HK-2 (cell line): ENCODE results near the gene ANO1.

Experiments
- DNase-seq: peaks from one replicate; pipeline ENCODE4 v3.0.0-alpha.2; 2018; ENCODE audit not compliant: unreplicated experiment

Gene ANO1

DNA sequence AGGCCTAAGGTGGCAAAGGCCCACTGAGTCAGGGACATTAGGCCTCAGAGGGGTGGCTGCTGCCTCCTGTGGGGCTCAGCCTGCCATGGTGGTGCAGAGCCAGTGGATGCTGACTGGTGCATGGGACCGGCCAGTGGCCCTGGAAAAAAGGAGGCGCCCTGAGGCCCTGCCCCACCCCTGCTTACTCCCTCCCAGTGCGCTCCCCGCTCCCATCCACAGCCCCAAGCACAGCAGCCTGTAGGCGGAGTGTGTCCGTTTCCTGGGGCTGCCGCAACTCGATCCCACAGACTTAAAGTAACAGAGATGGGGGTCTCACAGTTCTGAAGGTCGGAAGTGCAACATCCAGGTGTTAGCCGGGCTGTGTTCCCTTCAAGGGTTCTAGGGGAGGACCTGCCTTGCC, 86.6 kb downstream of the ANO1 start:
- DNase-seq: no peak

DNA sequence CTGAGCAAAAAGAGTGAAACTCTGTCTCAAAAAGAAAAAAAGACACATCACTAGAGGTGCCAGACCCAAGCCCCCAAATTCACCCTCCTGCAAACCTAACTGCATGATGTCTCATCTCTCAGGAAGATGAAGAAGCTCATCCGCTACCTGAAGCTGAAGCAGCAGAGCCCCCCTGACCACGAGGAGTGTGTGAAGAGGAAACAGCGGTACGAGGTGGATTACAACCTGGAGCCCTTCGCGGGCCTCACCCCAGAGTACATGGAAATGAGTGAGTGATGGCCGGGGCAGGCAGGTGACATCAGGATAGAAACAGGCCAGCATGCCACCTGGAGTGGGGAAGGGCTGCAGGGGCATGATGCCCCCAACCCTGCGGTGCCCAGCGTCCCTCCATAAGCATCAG, 89.0 kb downstream of the ANO1 start:
- no peak for DNase-seq

DNA sequence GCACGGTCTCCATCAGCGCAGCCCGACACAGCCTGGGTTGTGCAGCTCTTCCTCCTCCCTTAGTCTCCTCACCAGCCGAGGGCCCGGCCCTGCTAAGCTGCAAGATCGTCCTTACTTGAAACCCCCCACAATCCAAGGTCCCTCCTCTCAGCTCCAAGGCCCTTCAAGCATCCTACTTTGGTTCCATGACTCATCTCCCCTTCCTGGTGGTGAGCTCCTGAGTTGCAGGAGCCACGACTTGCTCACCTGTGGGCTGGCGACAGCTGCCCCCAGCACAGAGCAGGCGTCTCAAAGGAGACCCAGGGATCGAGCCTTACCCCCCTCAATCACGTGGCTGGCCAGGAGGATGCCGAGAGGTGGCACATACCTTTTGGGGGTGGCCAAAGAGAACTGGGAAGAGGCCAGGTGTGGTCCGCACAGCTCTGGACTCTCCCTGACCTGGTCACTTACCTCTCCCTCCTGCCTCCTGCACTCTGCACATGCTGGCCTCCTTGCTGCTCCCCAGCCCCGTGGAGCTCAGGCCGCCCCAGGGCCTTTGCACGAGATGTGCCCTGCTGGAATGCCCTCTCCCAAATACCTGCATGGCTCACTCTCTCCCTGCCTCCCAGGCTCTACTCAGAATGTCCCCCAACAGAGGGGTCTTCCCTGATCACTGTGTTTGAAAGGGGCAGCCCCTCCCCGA, 89.7 kb downstream of the ANO1 start:
- no peak for DNase-seq

DNA sequence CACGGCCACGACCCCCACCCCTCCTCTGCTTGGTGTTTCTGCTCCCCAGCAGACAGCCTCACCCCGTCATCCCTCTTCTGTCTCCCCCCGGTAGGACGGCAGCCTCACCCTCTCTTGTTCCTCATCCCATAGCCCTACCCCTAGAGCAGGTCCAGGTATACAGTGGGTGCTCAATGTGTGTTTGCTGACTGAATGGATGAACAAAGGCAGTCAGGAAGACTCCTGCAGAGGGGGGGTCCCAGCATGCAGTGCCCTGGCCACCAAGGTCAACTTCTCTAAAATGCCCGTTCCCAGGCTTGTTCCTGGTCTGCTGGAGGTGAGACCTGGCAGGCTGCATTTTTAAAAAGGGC, 90.3 kb downstream of the ANO1 start:
- DNase-seq: no peak

DNA sequence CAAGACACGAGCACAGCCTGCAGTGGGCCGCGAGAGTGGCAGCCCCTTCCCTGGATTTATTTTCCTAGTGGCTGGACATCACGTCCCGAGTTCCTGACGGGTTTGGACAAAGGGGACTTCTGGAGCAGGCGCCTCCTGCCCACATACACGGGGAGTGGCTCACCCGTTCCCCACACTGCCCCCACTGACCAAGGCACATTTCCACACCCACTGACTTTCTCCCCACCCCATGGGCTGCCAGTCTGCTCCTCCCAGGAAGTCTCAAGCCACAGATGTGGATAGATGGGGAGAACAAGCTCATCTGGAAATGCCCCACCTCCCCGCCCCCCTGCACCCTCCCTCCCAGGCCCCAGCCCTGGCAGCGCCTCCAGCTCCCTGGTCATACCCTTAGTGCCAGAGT, 91.0 kb downstream of the ANO1 start:
- no peak for DNase-seq

DNA sequence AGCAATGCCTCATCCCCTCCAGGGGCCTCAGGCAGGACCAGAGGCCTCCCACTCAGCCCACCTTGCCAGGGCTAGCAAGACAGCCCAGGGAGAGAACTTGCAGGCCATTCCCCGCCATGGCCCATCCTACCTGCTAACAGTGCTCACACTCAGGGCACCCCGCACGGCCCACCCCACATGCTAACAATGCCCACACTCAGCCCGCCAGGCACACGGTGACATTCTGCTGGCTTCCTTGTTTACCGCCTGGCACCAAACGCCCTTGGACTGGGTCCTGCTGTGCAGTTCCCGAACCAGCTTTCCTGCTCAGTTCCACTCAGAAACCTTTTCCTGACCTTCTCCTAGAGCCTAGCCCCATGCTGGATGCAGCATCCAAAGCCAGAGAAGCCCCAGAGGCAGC, 91.5 kb downstream of the ANO1 start:
- DNase-seq: no peak

DNA sequence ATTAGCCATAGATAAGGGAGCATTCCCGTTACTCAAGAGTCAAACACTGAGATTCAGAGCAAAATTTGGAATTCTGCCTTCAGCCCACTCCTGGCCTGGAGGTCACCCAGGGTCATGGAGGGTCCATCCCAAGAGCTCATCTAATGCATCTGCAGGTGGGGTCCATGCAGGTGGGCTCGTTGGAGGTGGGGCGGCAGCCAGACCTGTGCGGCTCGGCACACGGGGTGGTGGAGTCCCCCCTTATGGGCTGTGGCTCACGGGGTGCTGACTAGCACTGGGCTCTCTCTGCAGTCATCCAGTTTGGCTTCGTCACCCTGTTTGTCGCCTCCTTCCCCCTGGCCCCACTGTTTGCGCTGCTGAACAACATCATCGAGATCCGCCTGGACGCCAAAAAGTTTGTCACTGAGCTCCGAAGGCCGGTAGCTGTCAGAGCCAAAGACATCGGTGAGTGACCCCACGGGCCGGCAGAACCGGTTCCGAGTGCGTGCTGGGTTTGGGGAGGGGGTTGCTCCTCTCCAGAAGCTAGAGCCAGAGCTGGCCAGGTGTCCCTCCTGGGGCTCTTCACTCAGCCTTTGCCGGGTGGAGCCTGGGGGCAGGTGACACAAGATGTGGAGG, 92.6 kb downstream of the ANO1 start:
- no peak for DNase-seq

DNA sequence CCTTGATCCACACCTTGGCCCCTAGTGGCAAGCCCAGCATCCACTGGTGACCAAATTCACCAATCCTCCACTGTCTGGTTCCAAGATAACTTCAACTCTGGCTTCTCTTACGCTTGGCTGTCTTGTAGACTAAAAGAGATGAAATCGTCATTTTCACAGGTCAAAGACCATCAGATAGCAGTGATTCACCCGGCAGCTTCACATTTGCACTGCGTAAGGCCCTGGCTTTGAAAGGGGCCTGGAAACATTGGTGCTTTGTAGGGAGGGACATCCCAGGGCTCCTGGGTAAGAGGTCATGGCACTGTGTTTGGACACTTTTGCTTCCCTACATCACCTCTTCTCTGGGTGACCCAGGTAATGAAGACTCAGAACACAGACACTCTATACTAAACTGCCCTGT, 94.9 kb downstream of the ANO1 start:
- DNase-seq: no peak

DNA sequence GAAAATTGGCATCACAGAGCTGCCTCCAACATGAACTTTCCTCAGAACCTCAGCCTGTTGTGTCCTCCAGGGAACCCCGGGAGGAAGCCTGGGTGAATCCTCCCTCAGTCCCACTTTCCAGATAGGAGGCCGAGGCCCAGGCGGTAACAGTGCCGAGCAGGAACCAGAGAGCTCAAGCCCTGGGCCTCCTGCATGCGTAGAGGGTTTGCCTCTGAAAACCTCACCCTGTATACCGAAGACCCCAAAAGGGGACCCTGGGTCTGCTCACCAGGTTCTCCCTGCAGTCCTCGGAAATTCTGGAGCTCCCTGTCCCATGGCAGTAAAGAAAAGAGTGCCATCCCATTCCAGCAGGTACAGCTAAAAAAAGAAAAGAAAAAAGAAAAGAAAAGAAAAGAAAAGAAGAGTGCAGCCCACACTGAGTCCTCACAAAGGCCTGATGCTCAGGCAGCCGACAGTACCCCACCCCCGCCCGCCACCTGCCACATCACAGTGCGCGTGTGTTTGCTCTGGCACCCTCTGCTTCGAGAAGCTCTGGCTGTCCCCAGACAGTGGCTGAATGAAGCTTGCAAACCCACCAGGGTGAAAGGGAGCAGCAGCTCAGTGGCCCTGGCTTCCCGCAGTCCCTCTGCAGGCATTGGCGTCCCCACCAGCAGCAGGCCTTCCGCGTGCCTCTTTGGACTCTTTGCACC, 96.6 kb downstream of the ANO1 start:
- DNase-seq: no peak

DNA sequence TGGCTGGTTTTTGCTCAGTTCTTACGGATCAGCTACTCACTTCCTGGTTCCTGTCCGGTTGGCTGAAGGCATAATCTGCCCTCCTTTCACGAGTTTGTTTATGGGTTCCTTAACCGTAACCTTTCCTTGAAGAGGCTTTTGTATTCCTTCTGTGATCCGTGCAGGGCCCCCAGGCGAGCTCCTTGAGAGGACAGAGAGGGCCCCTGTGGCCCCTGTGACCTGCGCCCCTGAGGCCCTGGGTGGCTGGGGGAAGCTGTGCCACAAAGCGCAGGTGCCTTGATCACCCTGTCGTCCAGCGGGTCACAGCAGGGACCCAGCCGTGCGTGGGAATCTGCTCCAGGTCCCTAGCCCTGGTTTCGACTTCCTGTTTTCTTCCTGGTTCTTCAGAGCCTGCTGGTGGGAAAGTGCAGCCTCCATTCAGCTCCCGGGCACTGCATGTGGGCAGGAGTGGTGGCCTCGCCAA, 97.2 kb downstream of the ANO1 start:
- no peak for DNase-seq

DNA sequence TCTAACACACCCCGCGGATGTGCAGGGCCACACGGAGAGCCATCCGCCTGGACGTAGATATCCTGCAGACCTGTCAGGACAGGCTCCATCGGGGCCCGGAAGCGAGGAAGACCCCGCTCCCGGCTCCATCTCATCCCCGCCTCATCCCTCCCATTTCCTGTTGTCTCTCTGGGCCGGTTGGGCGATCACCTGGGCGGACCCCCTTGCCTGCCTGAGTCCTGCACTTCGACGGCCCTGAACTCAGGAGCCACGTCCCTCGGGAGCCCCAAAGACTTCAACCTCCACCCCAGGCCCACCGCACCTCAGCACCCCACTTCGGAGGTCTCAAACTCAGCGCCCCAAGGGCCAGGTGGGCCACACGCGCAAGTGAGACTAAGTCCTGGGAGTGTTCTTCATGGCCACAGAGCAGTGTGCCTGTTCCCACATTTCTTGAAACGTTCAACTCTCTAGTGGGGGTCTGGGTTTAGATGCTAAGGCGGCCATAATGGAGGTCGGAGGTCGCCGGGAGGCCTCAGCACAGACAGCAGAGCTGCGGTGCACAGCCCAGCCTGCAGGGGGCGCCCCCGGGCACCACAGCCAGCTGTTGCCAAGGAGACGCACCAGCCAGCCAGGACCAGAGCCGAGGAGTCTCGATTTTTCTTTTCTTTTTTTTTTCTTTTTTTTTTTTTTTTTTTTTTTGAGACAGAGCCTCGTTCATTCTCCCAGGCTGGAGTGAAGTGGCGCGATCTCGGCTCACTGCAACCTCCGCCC, 99.0 kb downstream of the ANO1 start:
- DNase-seq: peak; percentile 37

DNA sequence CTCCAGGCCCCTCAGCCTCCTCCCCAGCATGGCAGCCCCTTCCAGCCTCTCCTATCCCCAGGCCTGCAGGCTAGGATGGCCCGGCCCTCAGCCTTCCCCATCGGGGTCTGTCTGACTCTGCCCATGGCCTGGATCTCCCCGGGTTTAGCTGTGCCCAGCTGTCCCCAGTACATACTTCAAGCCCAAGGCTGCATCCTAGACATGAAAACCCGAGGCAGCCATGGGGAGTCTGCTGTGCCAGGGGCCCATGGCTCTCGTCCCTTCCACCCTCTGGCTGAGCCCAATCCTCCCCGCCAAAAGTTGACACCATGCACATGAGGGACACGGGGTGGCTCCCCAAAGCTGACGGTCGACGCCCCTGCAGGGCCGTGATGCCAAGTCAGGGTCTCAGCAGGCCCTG, 102.8 kb downstream of the ANO1 start:
- no peak for DNase-seq

DNA sequence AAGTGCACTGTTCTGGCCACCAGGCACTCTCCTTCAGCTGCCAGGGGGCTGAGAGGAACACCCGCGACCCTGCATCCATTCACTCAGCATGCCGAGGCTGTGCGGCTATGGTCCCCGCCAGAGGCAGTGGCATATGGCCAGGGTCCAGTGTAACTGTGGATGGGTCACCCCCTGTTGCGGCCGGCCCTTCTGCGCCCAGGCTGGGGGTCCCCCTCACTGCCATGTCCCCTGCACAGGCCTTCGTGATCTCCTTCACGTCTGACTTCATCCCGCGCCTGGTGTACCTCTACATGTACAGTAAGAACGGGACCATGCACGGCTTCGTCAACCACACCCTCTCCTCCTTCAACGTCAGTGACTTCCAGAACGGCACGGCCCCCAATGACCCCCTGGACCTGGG, 104.1 kb downstream of the ANO1 start:
- no peak for DNase-seq

DNA sequence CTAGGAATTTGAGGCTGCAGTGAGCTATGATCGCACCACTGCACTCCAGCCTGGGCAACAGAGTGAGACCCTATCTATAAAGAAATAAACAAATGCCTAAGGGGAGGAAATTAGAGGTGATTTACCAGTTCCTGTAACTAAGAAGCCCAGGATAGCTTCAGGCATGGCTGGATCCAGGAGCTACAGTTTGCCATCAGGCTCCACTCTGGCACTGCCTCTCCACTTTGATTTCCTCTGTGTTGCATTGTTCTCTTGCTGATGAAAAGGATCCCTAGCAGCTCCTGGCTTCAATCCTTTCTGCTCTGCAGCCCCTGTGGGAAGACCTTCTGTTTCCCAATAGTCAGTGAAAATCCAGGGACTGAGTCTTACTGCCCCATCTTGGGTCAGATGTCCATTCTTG, 104.9 kb downstream of the ANO1 start:
- no peak for DNase-seq

DNA sequence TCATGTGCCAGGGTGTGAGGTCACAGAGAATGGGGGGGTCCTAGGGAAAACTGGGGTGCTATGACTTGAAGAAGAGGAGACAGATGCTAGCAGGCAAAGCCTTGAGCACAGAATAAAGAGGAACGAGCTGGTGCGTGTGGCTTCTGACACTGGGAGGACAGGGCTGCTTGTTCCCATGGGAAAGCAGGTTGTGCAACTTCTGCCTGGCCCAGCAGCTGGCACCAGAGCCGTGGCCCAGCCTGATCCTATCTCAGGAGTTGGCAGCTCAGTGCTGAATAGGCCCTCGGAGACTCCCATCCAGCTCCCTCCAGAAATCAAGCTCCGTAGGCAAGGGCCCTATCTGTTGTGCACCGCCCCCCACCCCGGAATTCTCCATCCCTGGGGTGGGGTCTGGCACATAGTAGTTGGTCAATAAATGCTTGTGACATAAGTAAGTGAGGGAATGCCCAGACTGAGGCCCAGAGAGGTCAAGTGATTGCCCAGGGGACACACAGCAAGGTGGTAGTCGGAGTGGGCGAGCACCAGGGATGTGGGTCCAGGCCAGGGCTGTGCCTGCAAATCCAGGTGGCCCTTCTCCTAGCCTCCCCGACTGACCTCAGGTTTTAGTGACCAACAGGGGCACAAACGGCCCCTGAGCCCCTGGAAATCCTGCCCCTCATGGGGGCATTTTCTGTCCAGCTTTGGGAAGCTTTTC, 105.5 kb downstream of the ANO1 start:
- no peak for DNase-seq

DNA sequence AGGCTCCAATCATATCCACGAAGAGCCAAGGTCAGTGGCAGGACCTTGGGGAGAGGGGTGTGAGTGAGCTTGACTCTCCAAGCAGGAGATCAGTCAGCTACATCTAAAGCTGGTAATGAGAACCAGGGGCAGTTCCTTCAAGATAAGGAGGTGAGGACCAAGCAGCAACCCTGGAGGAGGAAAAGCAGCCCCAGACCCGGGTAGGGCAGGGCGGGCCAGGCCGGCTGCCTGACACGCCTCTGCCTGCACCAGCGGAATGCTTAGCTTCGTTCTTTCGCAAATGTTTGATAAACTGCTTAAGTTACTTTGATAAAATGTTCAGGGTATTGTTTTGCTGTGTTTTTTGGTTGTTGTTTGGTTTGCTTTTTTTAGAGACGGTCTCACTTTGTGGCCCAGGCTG, 106.3 kb downstream of the ANO1 start:
- DNase-seq: no peak

DNA sequence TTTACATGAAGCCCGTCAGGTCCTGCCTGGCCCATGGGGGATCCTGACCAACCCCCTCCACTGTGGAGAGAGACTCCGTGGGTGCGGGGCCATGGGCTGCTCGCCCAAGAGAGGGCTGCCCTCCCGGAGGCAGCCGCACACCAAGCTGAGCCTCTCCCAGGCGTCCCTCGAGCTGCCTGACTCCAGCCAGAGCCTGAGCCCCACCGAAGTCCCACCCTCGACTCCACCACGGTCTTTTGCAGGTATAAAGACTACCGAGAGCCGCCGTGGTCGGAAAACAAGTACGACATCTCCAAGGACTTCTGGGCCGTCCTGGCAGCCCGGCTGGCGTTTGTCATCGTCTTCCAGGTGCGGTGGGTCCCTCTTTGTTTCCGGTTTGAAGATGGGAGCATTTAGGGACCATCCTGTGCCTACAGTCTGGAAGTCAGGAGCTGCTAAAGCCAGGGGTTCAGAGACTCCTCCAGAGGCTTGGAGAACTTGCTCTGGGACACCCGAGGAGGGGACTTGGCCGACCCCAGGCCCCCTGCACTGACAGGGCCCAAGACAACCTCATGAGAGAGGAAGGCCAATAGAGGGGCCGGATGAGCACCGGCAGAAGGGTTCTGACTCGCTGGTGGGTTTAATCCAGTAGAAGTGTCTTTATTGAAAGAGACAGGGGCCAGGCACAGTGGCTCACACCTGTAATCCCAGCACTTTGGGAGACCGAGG, 107.4 kb downstream of the ANO1 start:
- no peak for DNase-seq

DNA sequence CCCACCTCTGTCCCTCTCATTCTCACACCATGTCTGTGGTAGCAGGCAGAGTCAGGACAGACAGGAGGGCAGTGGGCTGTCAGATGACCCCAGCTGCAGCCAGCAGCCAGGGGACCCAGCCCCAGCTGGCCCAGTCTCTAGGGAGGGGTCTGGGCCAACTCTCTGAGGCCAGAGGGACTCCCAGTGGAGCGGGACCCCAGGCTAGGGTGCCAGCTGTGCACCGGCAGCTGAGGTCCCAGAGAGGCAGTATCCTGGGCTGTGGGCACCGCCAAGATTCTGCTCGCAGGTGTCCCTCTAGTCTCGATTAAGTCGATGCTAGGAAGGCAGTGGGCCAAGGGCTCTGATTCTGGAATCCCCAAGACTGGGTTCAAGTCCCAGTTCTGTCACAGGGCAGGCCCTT, 108.3 kb downstream of the ANO1 start:
- DNase-seq: no peak

DNA sequence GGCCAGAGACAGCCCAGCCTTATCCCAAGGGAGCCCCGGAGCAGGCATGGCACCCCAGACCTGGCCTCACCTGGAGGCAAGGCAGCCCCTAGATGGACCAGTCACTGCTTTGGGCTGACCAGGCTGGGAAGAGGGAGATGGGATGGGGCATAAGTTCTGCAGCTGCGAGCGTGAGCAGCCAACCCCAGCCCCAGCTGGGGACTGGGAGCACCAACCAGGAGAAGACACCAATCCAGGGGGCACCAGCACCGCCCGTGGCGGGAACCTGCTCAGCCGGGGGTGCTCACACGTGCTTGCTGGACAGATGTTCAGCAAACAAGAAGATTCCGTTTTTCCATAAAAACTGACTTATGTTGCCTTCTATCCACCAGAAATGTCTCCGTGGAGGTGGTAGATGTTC, 108.8 kb downstream of the ANO1 start:
- no peak for DNase-seq

DNA sequence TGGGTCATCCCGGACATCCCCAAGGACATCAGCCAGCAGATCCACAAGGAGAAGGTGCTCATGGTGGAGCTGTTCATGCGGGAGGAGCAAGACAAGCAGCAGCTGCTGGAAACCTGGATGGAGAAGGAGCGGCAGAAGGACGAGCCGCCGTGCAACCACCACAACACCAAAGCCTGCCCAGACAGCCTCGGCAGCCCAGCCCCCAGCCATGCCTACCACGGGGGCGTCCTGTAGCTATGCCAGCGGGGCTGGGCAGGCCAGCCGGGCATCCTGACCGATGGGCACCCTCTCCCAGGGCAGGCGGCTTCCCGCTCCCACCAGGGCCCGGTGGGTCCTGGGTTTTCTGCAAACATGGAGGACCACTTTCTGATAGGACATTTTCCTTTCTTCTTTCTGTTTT, 109.7 kb downstream of the ANO1 start:
- no peak for DNase-seq

DNA sequence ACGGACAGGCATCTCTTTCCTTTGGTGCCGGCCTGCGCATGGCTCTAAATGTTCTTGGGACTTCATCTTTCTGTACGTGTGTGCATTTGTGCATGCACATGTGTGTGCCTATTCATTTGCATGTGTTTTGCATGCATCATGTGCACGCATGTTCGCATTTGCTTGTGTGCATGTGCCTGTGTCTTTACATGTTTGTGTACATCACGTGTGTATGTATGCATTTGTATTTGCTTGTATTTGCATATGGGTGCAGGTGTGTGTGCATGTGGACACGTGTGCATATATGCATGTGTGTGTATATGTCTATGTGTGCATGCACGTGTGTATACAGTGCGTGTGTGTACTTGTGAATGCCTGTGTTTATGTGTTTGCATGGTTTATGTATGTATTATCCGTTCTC, 111.5 kb downstream of the ANO1 start:
- DNase-seq: no peak
